ENCODE data around the gene RPL22L1. TPM values are rescaled to one million over a fixed set of nuclear protein-coding genes. Genes with fewer than 3 reads are reported as not detected.
"Not testable (repeated sequence)": the region's sequence is repeated elsewhere in the genome, so short reads cannot be mapped to it uniquely, and the experiment has no call there.

RPL22L1 gene
- polyA plus RNA-seq, 1 donor from 2014 or later, result 86.6 TPM

DNA sequence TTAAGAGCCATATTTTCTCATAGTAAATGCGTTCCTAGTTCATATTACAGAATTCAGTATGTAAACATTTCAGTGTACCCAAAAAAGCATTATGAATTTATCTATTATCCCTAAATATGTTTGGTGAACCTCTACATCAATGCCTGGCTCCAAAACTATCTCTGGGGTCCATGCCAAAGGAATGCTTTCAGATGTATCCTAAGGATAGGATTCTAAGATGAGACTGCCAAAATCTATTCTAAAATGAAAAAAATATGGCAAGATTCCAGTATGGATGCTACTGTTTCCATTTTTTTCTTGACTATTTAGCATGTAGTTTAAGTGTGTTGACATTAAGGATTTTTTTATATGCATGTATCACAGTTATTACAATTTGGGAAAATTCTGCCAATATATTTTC is 19.6 kb upstream of the RPL22L1 start:
- no peaks in the 10 kb centered on the region for H3K79me2 ChIP-seq (replicated peaks; ENCODE audit: insufficient read depth, low read length)
- no peaks in the 10 kb centered on the region for H3K9me2 ChIP-seq (ENCODE audit: insufficient read depth, low read length)
- H3K27me3 ChIP-seq (ENCODE audit: insufficient read depth, low read depth, low read length), result no peaks in the 10 kb centered on the region
- TF ChIP-seq, protein P1, sequence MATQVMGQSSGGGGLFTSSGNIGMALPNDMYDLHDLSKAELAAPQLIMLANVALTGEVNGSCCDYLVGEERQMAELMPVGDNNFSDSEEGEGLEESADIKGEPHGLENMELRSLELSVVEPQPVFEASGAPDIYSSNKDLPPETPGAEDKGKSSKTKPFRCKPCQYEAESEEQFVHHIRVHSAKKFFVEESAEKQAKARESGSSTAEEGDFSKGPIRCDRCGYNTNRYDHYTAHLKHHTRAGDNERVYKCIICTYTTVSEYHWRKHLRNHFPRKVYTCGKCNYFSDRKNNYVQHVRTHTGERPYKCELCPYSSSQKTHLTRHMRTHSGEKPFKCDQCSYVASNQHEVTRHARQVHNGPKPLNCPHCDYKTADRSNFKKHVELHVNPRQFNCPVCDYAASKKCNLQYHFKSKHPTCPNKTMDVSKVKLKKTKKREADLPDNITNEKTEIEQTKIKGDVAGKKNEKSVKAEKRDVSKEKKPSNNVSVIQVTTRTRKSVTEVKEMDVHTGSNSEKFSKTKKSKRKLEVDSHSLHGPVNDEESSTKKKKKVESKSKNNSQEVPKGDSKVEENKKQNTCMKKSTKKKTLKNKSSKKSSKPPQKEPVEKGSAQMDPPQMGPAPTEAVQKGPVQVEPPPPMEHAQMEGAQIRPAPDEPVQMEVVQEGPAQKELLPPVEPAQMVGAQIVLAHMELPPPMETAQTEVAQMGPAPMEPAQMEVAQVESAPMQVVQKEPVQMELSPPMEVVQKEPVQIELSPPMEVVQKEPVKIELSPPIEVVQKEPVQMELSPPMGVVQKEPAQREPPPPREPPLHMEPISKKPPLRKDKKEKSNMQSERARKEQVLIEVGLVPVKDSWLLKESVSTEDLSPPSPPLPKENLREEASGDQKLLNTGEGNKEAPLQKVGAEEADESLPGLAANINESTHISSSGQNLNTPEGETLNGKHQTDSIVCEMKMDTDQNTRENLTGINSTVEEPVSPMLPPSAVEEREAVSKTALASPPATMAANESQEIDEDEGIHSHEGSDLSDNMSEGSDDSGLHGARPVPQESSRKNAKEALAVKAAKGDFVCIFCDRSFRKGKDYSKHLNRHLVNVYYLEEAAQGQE (IDR thresholded peaks at IDR 0.05; ENCODE audit: borderline replicate concordance), result no peak
- TF ChIP-seq POLR2AphosphoS5 (IDR thresholded peaks at IDR 0.05), result no peak
- TF ChIP-seq MXI1 (conservative IDR thresholded peaks at IDR 0.05; ENCODE audit: poor library complexity, severe bottlenecking), result no peak
- no peak for TF ChIP-seq CTCF (IDR thresholded peaks at IDR 0.05; ENCODE audit: poor library complexity, severe bottlenecking)
- TF ChIP-seq EZH2 (IDR thresholded peaks at IDR 0.05; ENCODE audit: borderline replicate concordance, insufficient read depth, low read length, poor library complexity, severe bottlenecking), result no peak
- TF ChIP-seq RAD21 (conservative IDR thresholded peaks at IDR 0.05), result no peak
- no peak for TF ChIP-seq SMC3 (conservative IDR thresholded peaks at IDR 0.05; ENCODE audit: poor library complexity)
- H3K4me2 ChIP-seq (ENCODE audit: low read length), result no peak overlapping the region
- H3K4me3 ChIP-seq (ENCODE audit: low read length), result no peak overlapping the region
- no peaks in the 10 kb centered on the region for H3F3A ChIP-seq (ENCODE audit: insufficient read depth, low read length, poor library complexity, severe bottlenecking)
- H3K9me3 ChIP-seq (ENCODE audit: low read length), result no peaks in the 10 kb centered on the region
- H3K9ac ChIP-seq (ENCODE audit: low read length), result no peak overlapping the region
- H4K20me1 ChIP-seq (ENCODE audit: insufficient read depth), result no peaks in the 10 kb centered on the region
- no peak overlapping the region for H3K27ac ChIP-seq (ENCODE audit: low read length)
- no peak overlapping the region for H2AFZ ChIP-seq (ENCODE audit: low read depth, low read length)
- no peaks in the 10 kb centered on the region for H3K36me3 ChIP-seq (ENCODE audit: insufficient read depth, low read length)

- no peaks in the 10 kb centered on the region for H4K20me1 ChIP-seq (ENCODE audit: insufficient read depth)
- H3F3A ChIP-seq (ENCODE audit: insufficient read depth, low read length, poor library complexity, severe bottlenecking), result no peaks in the 10 kb centered on the region
- no peak overlapping the region for H2AFZ ChIP-seq (ENCODE audit: low read depth, low read length)
- no peaks in the 10 kb centered on the region for H3K27me3 ChIP-seq (ENCODE audit: insufficient read depth, low read depth, low read length)
- no peaks in the 10 kb centered on the region for H3K79me2 ChIP-seq (replicated peaks; ENCODE audit: insufficient read depth, low read length)
- H3K9me3 ChIP-seq (ENCODE audit: low read length), result no peaks in the 10 kb centered on the region
- TF ChIP-seq RAD21 (conservative IDR thresholded peaks at IDR 0.05) (no peak), CTCF (IDR thresholded peaks at IDR 0.05; ENCODE audit: poor library complexity, severe bottlenecking) (no peak), TAF1 (IDR thresholded peaks at IDR 0.05; ENCODE audit: low read depth) (no peak)
- H3K4me3 ChIP-seq (ENCODE audit: low read length), result no peak overlapping the region
- no peaks in the 10 kb centered on the region for H3K9me2 ChIP-seq (ENCODE audit: insufficient read depth, low read length)
- H3K27ac ChIP-seq (ENCODE audit: low read length), result no peak overlapping the region
- H3K36me3 ChIP-seq (ENCODE audit: insufficient read depth, low read length), result no peaks in the 10 kb centered on the region
- no peak overlapping the region for H3K4me2 ChIP-seq (ENCODE audit: low read length)
- no peak overlapping the region for H3K9ac ChIP-seq (ENCODE audit: low read length)
Observed at GRCh38 chr3:170889132-170889531, 19.1 kb upstream of the RPL22L1 start.

GRCh38 chr3:170884109-170884930 is 14.3 kb upstream of the RPL22L1 start:
- not testable (repeated sequence) for H3K4me2 ChIP-seq (ENCODE audit: low read length); H3K9me3 ChIP-seq (ENCODE audit: low read length); H3F3A ChIP-seq (ENCODE audit: insufficient read depth, low read length, poor library complexity, severe bottlenecking)

GRCh38 chr3:170878688-170879087 is 8.7 kb upstream of the RPL22L1 start:
- H4K20me1 ChIP-seq (ENCODE audit: insufficient read depth); H3K9me2 ChIP-seq (ENCODE audit: insufficient read depth, low read length); H3K79me2 ChIP-seq (replicated peaks; ENCODE audit: insufficient read depth, low read length); H3K27ac ChIP-seq (ENCODE audit: low read length); H3K27me3 ChIP-seq (ENCODE audit: insufficient read depth, low read depth, low read length); H2AFZ ChIP-seq (ENCODE audit: low read depth, low read length); H3K9ac ChIP-seq (ENCODE audit: low read length); H3F3A ChIP-seq (ENCODE audit: insufficient read depth, low read length, poor library complexity, severe bottlenecking); H3K4me3 ChIP-seq (ENCODE audit: low read length); H3K36me3 ChIP-seq (ENCODE audit: insufficient read depth, low read length); H3K4me2 ChIP-seq (ENCODE audit: low read length); H3K9me3 ChIP-seq (ENCODE audit: low read length): not testable (repeated sequence)

More at GRCh38 chr3:170884109-170884930, 14.3 kb upstream of the RPL22L1 start:
- not testable (repeated sequence) for H3K9me2 ChIP-seq (ENCODE audit: insufficient read depth, low read length); H3K79me2 ChIP-seq (replicated peaks; ENCODE audit: insufficient read depth, low read length); H3K27ac ChIP-seq (ENCODE audit: low read length); H3K27me3 ChIP-seq (ENCODE audit: insufficient read depth, low read depth, low read length); H3K36me3 ChIP-seq (ENCODE audit: insufficient read depth, low read length); H4K20me1 ChIP-seq (ENCODE audit: insufficient read depth); H2AFZ ChIP-seq (ENCODE audit: low read depth, low read length); H3K4me3 ChIP-seq (ENCODE audit: low read length); H3K9ac ChIP-seq (ENCODE audit: low read length)

Measured in neural cell (in vitro differentiated cells).